Left kidney (tissue), 8 donors: ENCODE data around the gene DPEP2NB. TPM values are rescaled to one million over a fixed set of nuclear protein-coding genes. Genes with fewer than 3 reads are reported as not detected.
A peak's percentile ranks its signal among the peaks of the same experiment; 100 is the strongest.
"Not testable (repeated sequence)": the region's sequence is repeated elsewhere in the genome, so short reads cannot be mapped to it uniquely, and the experiment has no call there.

Experiments
- DNase-seq: peaks from one replicate; pipeline ENCODE4 v3.0.0-alpha.2; 2013
- long read RNA-seq, 8 donors: transcript quantifications; one replicate each; lab custom pipeline, GENCODE V29; 2026
- polyA plus RNA-seq: library from polyadenylated mRNA; unstranded; fragments of 120-200 nt; gene quantifications from one replicate; pipeline ENCODE4 v1.2.1, GENCODE V29; 2013; ENCODE audit not compliant: insufficient read length

The DPEP2NB gene
- polyA plus RNA-seq = not detected
- long read RNA-seq, donor 1 = 0 reads
- long read RNA-seq, donor 2 = 0 reads
- long read RNA-seq, donor 3 = 0 reads
- long read RNA-seq, donor 4 = 0 reads
- long read RNA-seq, donor 5 = 0 reads
- long read RNA-seq, donor 6 = 0 reads
- long read RNA-seq, donor 7 = 0 reads
- long read RNA-seq, donor 8 = 0 reads

GRCh38 chr16:68015681-68016080 lies at the start of gene DPEP2NB:
DPEP2NB (minus strand) TSS chr16:68015911; CDS start chr16:68015770, 141 bp downstream.
- DNase-seq = no peak

- no peak for DNase-seq
Measured at GRCh38 chr16:68064791-68065365, 49.2 kb upstream of the DPEP2NB start.

GRCh38 chr16:68062910-68063393 lies 47.2 kb upstream of the DPEP2NB start:
- no peak for DNase-seq

GRCh38 chr16:68061396-68061795 lies 45.7 kb upstream of the DPEP2NB start:
- no peak for DNase-seq

GRCh38 chr16:68059804-68060203 lies 44.1 kb upstream of the DPEP2NB start:
- no peak for DNase-seq

GRCh38 chr16:68055395-68055794 lies 39.7 kb upstream of the DPEP2NB start:
- no peak for DNase-seq

GRCh38 chr16:68049449-68049848 lies 33.7 kb upstream of the DPEP2NB start:
- no peak for DNase-seq

- no peak for DNase-seq
Measured at GRCh38 chr16:68047987-68048386, 32.3 kb upstream of the DPEP2NB start.

GRCh38 chr16:68046106-68046505 lies 30.4 kb upstream of the DPEP2NB start:
- no peak for DNase-seq

- no peak for DNase-seq
Measured at GRCh38 chr16:68041783-68042182, 26.1 kb upstream of the DPEP2NB start.

GRCh38 chr16:68040506-68041288 lies 25.0 kb upstream of the DPEP2NB start:
- peak; percentile 46 for DNase-seq

GRCh38 chr16:68037841-68038597 lies 22.3 kb upstream of the DPEP2NB start:
- no peak for DNase-seq

- no peak for DNase-seq
Measured at GRCh38 chr16:68035227-68035626, 19.5 kb upstream of the DPEP2NB start.

- no peak for DNase-seq
Measured at GRCh38 chr16:68033101-68033500, 17.4 kb upstream of the DPEP2NB start.

GRCh38 chr16:68031951-68032350 lies 16.2 kb upstream of the DPEP2NB start:
- no peak for DNase-seq

- DNase-seq = not testable (repeated sequence)
Measured at GRCh38 chr16:68030108-68030507, 14.4 kb upstream of the DPEP2NB start.

- no peak for DNase-seq
Measured at GRCh38 chr16:68028996-68029395, 13.3 kb upstream of the DPEP2NB start.

GRCh38 chr16:68022728-68023537 lies 7.2 kb upstream of the DPEP2NB start, which contains the start of the genes DDX28 and DUS2:
DDX28 (minus strand) TSS chr16:68023232; CDS start chr16:68023202, 30 bp downstream.
DUS2 (plus strand) TSS chr16:68023284; CDS start chr16:68038024, 14,740 bp downstream.
- peak; percentile 93 for DNase-seq

- DNase-seq = no peak
Measured at GRCh38 chr16:68022278-68022727, 6.6 kb upstream of the DPEP2NB start.

- no peak for DNase-seq
Measured at GRCh38 chr16:68021490-68021889, 5.8 kb upstream of the DPEP2NB start.

- no peak for DNase-seq
Measured at GRCh38 chr16:68019167-68019680, 3.5 kb upstream of the DPEP2NB start.
